GM18870 (cell line): ENCODE measurements around the gene RAP1GAP.

Experiments used
- ATAC-seq: cut with Tn5 transposase; IDR thresholded peaks from one replicate; pipeline ENCODE4 v1.9.1; 2021; ENCODE audit warnings: moderate library complexity; ENCODE audit not compliant: unreplicated experiment

Gene RAP1GAP

DNA sequence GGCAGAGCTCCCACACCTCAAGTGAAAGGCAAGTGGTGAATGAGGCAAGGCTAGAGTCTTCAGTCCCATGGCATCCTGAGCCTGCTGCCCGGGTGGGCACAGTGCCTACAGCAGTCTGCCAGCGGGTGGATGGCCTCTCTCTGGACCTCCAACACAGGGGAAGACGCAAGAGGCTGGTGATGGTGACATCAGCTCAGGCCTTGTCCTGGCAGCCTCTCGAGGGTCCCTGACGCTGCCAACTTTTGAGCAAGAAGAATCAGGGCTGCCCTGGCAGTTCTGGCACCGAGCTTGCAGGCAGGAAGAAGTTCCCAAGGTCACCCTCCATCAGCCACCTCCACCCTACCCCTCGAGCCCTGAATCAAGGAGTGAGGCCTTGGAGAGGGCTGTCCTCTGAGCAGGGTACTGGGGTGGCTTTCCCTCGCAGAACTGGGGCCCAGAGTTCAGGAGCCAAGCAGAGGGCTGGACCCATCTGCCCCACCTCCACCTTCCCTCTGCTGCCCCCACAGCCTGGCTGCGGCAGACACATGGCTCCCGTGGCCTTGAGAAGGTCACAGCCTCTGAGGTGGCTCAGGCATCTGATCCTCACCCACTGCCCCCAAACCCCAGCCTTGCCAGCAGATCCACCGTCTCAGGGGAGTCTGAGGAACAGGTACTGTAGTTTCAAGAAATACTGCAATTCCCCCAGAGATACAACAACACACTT, 5.8 kb downstream of the RAP1GAP start:
- ATAC-seq = no peak

- no peak for ATAC-seq
Measured at GRCh38 chr1:21662426-21663247, 6.5 kb downstream of the RAP1GAP start.

DNA sequence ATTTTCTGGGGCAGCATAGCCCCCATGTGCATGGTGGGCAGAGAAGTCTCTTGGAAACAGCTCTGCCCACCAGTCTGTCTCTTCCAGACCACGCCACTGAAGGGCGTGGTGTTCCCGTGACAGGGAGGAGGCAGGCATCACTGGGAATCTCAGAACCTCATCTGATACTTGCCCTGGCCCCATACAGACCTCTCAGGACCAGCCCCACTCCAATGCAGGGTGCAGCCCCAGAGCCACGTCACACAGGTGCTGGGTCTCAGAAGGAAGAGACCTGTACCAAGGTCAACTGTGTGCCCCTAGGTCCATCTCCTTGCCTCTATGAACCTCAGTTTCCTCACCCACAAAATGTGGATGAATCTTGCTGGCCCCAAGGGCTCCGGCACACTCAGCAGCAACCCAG, 7.3 kb downstream of the RAP1GAP start:
- no peak for ATAC-seq

- ATAC-seq = no peak
Measured at GRCh38 chr1:21659924-21660326, 9.2 kb downstream of the RAP1GAP start.

DNA sequence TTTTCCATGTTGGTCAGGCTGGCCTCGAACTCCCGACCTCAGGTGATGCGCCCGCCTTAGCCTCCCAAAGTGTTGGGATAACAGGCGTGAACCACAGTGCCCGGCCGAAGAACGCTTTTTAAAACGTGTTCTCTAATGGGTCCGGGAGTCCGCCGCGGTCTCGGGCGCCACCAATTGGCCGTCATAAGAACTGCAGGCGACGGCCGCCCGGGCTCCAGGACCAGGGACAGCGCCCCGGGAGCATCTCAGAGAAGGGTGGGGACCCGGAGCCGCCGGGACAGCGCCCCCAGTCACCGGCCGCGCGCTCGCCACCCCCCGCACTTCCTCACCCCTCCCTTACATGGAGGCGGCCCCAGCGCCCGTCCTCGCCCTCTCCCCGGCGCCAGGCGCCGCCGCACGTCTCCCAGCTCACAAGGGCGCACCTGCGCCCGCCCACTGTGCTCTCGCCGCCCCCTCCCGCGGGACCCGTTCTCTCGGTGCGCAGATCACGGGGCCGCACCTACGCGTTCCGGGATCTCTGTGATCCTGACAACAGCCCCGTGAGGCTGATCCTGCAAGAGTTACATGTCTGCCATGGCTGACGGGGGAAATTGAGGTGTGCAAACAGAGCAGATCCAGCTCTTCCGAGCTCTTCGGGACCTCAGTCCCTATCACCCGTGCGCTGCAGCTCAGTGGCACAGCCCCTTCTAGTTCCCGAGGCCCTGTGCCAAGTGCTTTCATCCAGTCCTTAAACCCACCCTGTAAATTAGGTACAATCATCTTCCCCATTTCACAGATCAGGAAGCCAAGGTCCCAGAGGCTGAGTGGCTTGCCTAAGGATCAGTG, 9.8 kb downstream of the RAP1GAP start:
- no peak for ATAC-seq

- no peak for ATAC-seq
Measured at GRCh38 chr1:21657456-21658190, 11.5 kb downstream of the RAP1GAP start.

DNA sequence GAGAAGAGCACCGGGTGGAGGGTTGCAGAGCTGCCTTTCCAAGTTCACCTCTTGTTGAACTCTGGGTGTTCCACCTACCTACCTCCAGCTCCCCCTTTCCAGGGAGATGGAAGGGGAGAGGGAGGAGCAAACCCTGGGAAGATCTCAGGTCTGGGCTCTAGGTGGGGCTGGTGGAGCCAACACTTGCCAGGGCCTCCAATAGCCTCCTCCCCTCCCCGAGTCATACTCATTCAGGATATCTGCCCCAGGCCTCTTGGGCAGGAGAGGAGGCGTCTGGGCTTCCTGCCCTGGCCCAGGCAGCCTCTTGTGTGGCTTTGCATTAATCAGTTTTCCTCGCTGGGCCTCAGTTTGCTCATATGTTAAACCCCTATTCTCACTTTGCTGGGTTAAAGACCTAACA, 13.4 kb downstream of the RAP1GAP start:
- ATAC-seq = no peak

- no peak for ATAC-seq
Measured at GRCh38 chr1:21655259-21655658, 13.9 kb downstream of the RAP1GAP start.

GRCh38 chr1:21654209-21654608, 14.9 kb downstream of the RAP1GAP start:
- no peak for ATAC-seq

DNA sequence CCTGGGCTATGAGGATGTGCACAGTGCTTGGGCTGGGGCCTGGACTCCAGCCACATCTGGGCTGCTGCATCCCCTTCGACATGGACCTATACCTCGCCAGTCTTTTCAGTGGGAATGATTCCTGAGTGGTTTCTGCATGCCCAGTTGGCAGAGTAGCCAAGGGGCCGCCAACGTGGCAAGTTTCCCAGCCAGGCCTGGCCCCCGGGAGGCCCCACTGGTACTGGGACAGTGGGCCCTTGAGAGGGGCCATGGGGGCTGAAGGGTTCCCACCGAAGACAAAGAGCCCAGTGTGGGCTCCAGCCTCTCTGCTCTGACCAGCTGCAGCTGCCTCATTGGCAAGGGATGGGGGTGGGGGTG, 15.4 kb downstream of the RAP1GAP start:
- ATAC-seq = no peak

DNA sequence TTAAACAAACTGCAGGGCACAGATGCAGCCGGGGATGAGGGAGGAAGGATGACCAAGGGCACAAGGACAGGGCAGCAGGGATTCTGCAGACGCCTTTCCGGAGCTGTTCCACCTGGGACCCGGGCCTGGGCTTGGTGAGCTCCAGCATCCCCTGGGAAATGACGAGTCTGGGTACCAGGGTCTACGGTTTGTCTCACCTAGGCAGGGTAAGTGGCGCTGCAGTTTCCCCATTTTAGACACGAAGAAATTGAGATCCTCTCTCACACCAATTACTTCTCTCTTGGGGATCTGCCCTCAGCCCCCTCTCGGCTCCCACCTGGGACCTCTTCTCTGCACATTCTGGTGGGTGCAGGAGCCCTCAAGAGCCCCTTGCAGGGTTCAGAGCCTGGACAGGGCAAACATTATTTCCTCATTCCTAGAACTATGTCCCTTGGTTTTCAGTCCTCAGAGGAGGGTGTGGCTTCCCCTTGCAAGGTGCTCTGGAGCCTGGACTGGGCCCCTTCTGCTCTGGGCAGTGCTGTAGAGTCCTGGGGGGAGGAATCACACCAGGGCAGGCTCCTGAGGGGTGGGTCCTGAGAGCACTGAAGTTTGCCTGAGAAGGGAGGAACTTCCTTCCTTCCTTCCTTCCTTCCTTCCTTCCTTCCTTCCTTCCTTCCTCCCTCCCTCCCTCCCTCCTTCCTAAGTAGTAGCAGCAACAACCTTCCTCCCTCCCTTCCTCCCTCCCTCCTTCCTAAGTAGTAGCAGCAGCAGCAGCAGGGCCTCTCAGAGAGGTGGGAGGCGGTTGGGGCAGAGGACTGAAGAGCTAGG, 16.0 kb downstream of the RAP1GAP start:
- no peak for ATAC-seq

DNA sequence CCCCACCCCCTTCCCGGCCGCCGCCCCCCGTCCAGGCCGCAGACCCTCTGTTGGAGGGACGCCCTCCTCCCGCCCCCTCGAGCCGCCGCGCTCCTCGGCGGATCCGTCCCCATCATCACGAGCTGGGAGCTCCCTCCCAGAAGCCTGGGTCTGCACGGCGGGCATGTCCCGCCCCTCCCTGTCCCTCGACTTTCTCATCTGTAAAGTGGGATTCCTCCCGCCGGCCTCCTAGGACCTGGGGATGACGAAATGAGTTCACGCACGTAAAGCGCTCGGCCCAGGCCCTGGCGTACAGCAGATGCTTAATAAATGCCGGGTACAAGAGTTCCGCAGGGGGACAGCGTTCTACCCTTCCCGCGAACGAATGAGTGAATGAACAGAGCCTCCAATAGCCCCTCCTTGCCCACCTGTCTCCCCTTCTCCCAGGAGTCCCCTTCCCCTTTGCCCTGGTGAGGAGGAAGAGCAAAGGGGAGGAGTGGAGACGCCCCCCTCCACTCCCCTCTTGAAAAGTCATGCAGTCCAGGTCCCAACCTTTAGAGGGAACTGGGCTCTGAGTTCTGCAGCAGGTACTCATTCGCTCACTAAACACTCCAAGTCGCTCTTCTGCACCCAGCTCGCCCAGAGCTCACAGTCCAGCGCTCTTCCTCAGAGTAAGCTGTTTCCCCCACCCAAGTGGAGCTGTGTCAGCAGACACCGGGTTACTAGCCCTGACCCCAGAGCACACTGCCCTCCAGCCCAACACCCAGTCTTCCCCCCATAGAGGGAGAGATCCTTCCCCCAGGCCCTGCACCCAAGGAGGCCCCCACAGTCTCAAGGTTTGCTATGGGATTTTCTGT, 16.8 kb downstream of the RAP1GAP start:
- ATAC-seq = no peak

GRCh38 chr1:21651214-21652042, 17.7 kb downstream of the RAP1GAP start:
- no peak for ATAC-seq

DNA sequence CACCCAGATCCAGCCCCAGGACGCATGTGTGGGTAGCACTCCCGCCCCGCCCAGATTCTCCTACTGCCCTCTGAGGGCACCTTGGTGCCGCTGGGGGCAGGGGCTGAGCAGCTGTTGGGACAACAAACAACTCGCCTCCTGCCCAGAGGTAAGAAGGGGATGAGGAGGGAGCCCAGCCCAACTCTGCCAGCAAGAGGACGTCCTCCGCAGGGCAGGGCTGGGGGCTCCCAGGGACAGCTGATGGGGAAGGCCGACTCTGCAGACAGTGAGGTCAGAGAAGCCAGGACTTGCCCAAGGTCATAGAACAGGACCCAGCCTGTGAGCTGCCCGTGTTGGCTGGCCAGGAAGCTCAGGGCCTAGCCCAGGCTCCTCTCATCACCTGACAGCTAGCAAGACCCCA, 18.8 kb downstream of the RAP1GAP start:
- no peak for ATAC-seq

DNA sequence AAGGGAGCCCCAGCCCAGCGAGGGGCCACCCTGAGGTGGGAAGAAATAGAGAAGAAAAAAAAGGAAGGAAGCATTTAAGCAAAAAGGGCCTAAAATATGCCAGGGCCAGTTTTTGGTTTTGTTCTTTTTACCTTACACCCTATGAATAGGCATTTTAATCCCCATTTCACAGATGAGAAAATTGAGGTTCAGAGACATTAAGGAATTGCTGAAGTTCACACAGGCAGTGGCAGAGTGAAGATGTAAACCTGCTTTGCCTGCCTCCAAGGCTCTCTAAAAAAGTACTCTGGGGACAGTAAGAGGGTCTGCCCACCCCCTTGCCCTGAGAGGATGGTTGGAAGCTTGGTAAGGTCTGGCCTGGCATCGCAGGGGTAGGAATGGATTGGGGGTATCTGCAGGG, 19.8 kb downstream of the RAP1GAP start:
- no peak for ATAC-seq

DNA sequence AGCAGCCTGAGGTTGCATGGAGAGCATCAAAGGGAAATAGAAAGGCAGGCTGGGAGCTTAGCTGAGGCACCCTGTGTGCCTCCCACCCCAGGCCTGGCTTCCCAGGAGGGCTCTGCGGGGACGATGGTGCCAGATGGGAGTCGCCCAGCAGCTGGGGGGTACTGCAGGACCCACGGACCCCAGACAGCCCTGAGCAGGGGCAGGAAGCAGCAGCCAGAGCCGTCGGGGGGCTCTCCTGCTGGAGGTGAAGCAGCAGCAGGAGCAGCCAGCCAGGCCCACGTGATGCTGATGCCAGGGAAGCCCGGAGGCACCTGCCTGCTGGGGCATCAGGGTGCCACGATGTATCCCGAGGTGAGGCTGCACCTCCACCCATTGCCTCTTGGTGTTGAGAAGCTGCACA, 20.4 kb downstream of the RAP1GAP start:
- no peak for ATAC-seq

DNA sequence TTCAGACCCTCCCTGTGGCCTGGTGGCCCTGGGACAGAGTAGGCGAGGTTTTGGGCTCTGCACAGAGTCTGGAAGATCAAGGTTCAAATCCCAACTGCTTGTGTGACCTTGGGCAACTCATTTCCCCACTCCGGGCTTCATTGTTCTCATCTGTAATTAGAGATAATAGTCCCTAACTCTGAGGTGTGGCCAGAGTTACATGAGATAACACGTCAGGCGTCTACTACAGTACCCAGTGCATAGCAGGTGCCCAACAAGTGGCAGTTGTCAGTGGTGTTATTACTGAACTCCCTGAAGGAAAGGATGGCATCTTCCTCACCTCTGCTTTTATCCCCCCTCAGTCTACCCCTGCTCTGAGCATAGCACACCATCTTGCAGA, 20.8 kb downstream of the RAP1GAP start:
- ATAC-seq = no peak
